Esophagus (tissue), 2 donors: ENCODE measurements around the gene KIRREL2. TPM values are rescaled to one million over a fixed set of nuclear protein-coding genes. Genes with fewer than 3 reads are reported as not detected.
"Not testable (repeated sequence)": the region's sequence is repeated elsewhere in the genome, so short reads cannot be mapped to it uniquely, and the experiment has no call there.

ENCODE experiments used
- H3K27ac ChIP-seq, 2 donors: one replicate each; pipeline ENCODE4 v1.5.1; 2013; ENCODE audit warnings: low read depth in 2 of 2, mild to moderate bottlenecking in 2 of 2, inconsistent platforms in 1 of 2, low read length in 1 of 2, moderate library complexity in 1 of 2
- H3K27me3 ChIP-seq, 2 donors: one replicate each; pipeline ENCODE4 v1.6.1; 2013; ENCODE audit warnings: low read length in 2 of 2, control low read depth in 1 of 2, mild to moderate bottlenecking in 1 of 2; ENCODE audit not compliant: insufficient read depth in 2 of 2, control insufficient read depth in 1 of 2
- H3K36me3 ChIP-seq, 2 donors: one replicate each; pipeline ENCODE4 v1.6.1; 2013; ENCODE audit warnings: low read length in 1 of 2; ENCODE audit not compliant: control insufficient read depth in 2 of 2, insufficient read depth in 2 of 2
- H3K4me1 ChIP-seq, 2 donors: one replicate each; pipeline ENCODE4 v1.6.1; 2013; ENCODE audit warnings: low read length in 1 of 2; ENCODE audit not compliant: control insufficient read depth in 2 of 2, insufficient read depth in 2 of 2
- H3K4me3 ChIP-seq, 2 donors: one replicate each; pipeline ENCODE4 v1.5.1; 2013; ENCODE audit warnings: low read length in 2 of 2, mild to moderate bottlenecking in 2 of 2, low read depth in 1 of 2, moderate library complexity in 1 of 2
- H3K9me3 ChIP-seq, 2 donors: one replicate each; pipeline ENCODE4 v1.6.1; 2013; ENCODE audit warnings: mild to moderate bottlenecking in 2 of 2, low read depth in 1 of 2, low read length in 1 of 2, moderate library complexity in 1 of 2; ENCODE audit not compliant: control insufficient read depth in 2 of 2, insufficient read depth in 1 of 2
- WGBS, 2 donors: extraction: QIAGEN DNeasy Blood & Tissue Kit; methylation state at CpG; one replicate each; pipeline ENCODE4 v1.1.7; 2013; 5-methylcytosine and 5-hydroxymethylcytosine counted together
- polyA plus RNA-seq, 2 donors: library from polyadenylated mRNA; stranded (reverse); fragments of 200-250 nt; gene quantifications; one replicate each; pipeline ENCODE4 v1.2.3, GENCODE V29; 2013
- donor health status: healthy with polysubstance abuse.
- donor health status: Bipolar disorder and iron deficiency.

KIRREL2 gene
- polyA plus RNA-seq, 2 donors, result 0.02 TPM; not detected in 1

- peaks cover 18 to 39% of the 10 kb centered on the region in 2 donors for H3K36me3 ChIP-seq
- not testable (repeated sequence) for H3K4me1 ChIP-seq, H3K4me3 ChIP-seq, H3K27ac ChIP-seq, H3K9me3 ChIP-seq, H3K27me3 ChIP-seq
- 95 to 96% methylated on average over 3 of the region's 3 CpGs for WGBS, 2 donors
These were observed 35.1 kb downstream of the KIRREL2 start for GRCh38 chr19:35891819-35892218.

GRCh38 chr19:35894342-35894741 is 37.6 kb downstream of the KIRREL2 start:
- no peak overlapping the region for H3K4me3 ChIP-seq
- peaks cover 11 to 26% of the 10 kb centered on the region in 2 donors for H3K36me3 ChIP-seq
- peaks cover 0 to 4% of the 10 kb centered on the region in 2 donors for H3K4me1 ChIP-seq
- no peak overlapping the region for H3K27ac ChIP-seq
- H3K27me3 ChIP-seq, result no peaks in the 10 kb centered on the region
- WGBS, 2 donors, result 92 to 96% methylated on average over 2 of the region's 2 CpGs
- H3K9me3 ChIP-seq, result no peaks in the 10 kb centered on the region

- Histone ChIP-seq H3K27me3 (no peaks in the 10 kb centered on the region), H3K4me1 (peaks cover 0 to 4% of the 10 kb centered on the region in 2 donors), H3K36me3 (peaks cover 0 to 15% of the 10 kb centered on the region in 2 donors), H3K27ac (no peak overlapping the region), H3K4me3 (no peak overlapping the region), H3K9me3 (no peaks in the 10 kb centered on the region)
- WGBS, 2 donors, result 91 to 92% methylated on average over 20 to 21 of the region's 21 CpGs
These were observed 39.4 kb downstream of the KIRREL2 start for GRCh38 chr19:35895911-35896642.

GRCh38 chr19:35896643-35897040 is 39.9 kb downstream of the KIRREL2 start:
- Histone ChIP-seq H3K27me3 (no peaks in the 10 kb centered on the region), H3K4me1 (peaks cover 0 to 4% of the 10 kb centered on the region in 2 donors), H3K36me3 (peaks cover 0 to 15% of the 10 kb centered on the region in 2 donors), H3K9me3 (no peaks in the 10 kb centered on the region), H3K4me3 (no peak overlapping the region), H3K27ac (no peak overlapping the region)
- WGBS, 2 donors, result 95% methylated on average over 13 of the region's 13 CpGs

DNA sequence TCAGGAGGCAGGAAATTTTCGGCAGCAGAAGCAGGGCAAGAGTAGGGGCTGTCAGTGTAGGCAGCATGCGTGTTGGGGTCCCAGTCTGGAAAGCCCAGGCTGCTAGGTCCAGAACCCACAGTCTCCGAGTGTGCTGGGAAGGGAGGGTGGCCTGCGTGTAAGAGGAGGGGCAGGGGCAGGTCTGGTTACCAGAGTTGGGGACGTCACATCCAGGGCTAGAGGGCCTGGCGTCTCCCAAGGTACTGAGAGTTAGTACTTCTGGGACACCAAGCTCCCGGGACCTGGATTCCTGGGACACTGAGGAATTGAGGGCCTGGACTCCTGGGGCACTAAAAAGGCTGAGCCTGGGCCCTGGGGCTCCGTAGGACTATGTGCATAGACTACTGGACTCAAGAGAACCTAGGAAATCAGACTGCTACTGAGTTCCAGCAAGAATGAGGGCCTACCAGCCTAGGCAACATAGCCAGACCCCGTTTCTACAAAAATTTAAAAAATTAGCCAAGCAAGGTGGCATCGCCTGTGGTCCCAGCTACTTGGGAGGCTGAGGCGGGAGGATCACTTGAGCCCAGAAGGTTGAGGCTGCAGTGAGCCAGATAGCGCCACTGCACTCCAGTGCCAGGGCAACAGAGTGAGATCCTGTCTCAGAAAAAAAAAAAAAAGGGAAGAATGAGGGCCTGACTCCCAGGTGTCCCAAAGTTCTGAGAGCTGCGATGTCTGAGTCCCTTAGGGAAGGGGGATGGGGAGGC is 41.2 kb downstream of the KIRREL2 start:
- 89% methylated on average over 13 of the region's 13 CpGs for WGBS, 2 donors
- H3K27ac ChIP-seq, result peak overlapping the region; percentile 74 to 82
- peaks cover 0 to 15% of the 10 kb centered on the region in 2 donors for H3K36me3 ChIP-seq
- no peaks in the 10 kb centered on the region for H3K9me3 ChIP-seq
- peaks cover 0 to 4% of the 10 kb centered on the region in 2 donors for H3K4me1 ChIP-seq
- H3K27me3 ChIP-seq, result no peaks in the 10 kb centered on the region
- H3K4me3 ChIP-seq, result peak overlapping the region; percentile 54 to 61

GRCh38 chr19:35898499-35898809 is 41.7 kb downstream of the KIRREL2 start:
- Histone ChIP-seq H3K36me3 (peaks cover 0 to 15% of the 10 kb centered on the region in 2 donors), H3K4me3 (peak overlapping the region; percentile 54 to 61), H3K4me1 (peaks cover 0 to 4% of the 10 kb centered on the region in 2 donors), H3K9me3 (no peaks in the 10 kb centered on the region), H3K27ac (peak overlapping the region; percentile 74 to 82), H3K27me3 (no peaks in the 10 kb centered on the region)
- 5 to 6% methylated on average over 17 of the region's 17 CpGs for WGBS, 2 donors

GRCh38 chr19:35899547-35900214 is 43.0 kb downstream of the KIRREL2 start:
- peaks cover 0 to 15% of the 10 kb centered on the region in 2 donors for H3K36me3 ChIP-seq
- peaks cover 0 to 4% of the 10 kb centered on the region in 2 donors for H3K4me1 ChIP-seq
- H3K27me3 ChIP-seq, result no peaks in the 10 kb centered on the region
- H3K27ac ChIP-seq, result peak overlapping the region; percentile 74 to 82
- H3K9me3 ChIP-seq, result no peaks in the 10 kb centered on the region
- WGBS, 2 donors, result 0 to 1% methylated on average over 29 to 41 of the region's 43 CpGs
- peak overlapping the region; percentile 54 to 61 for H3K4me3 ChIP-seq

DNA sequence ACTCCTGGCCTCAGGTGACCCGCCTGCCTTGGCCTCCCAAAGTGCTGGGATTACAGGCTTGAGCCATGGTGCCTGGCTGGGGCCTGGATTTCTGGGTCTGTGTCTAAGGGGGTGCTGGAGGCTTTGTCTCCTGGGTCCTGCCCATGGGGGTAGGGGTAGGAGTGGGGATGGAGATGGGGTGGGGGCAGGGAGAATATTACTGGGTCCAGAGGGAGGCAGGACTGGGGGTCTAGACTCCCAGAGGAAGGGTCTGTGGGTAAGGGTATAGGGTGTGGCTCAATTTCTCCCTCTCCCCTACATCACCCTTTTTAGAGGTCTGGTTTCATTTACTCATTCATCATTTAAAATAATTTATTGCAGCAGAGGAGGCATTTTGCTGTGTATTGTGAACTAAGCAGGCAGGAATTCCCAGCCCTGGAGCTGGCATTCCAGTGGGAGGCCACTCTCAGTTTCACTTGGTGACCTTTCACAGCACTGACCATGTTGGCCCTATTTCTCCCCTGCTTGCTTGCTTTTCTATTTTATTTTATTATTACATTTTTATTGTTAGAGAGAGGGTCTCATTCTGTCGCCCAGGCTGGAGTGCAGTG is 44.4 kb downstream of the KIRREL2 start:
- WGBS, 2 donors, result 59 to 62% methylated on average over 2 of the region's 2 CpGs
- Histone ChIP-seq H3K27me3 (no peaks in the 10 kb centered on the region), H3K4me3 (peak overlapping the region in 1 of 2 donors; percentile 54), H3K36me3 (peaks cover 0 to 10% of the 10 kb centered on the region in 2 donors), H3K9me3 (no peaks in the 10 kb centered on the region), H3K4me1 (peaks cover 0 to 4% of the 10 kb centered on the region in 2 donors), H3K27ac (peak overlapping the region; percentile 66 to 82)
